ENCODE results near the gene ZNF613. TPM values are rescaled to one million over a fixed set of nuclear protein-coding genes. Genes with fewer than 3 reads are reported as not detected.
A peak's percentile ranks its signal among the peaks of the same experiment; 100 is the strongest.
"Not testable (repeated sequence)": the region's sequence is repeated elsewhere in the genome, so short reads cannot be mapped to it uniquely, and the experiment has no call there.

The ZNF613 gene
- total RNA-seq, 1 donor from 2014 or later, result 5.2 TPM

DNA sequence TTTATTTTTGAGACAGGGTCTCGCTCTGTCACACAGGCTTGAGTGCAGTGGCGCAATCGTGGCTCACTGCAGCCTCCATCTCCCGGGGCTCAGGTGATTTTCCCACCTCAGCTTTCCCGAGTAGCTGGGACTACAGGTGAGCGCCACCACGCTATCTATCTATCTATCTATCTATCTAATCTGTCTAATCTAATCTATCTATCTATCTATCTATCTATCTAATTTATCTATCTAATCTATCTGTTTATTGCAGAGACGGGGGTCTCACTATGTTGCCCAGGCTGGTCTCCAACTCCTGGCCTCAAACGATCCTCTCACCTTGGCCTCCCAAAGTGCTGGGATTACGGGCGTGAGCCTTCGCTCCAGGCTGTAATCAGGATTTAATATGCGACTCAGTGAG, 587 bp downstream of the ZNF613 start:
- Histone ChIP-seq H3K27me3 (ENCODE audit: control insufficient read depth in 3 of 3, insufficient read depth in 3 of 3, low read length in 3 of 3) (no peaks in the 10 kb centered on the region), H3K27ac (ENCODE audit: low read depth, low read length) (no peak overlapping the region), H3K4me1 (ENCODE audit: control insufficient read depth in 3 of 3, insufficient read depth in 3 of 3, low read length in 3 of 3) (peaks cover 8 to 15% (median 13%) of the 10 kb centered on the region in 3 donors), H3K4me3 (ENCODE audit: low read length in 3 of 3) (peak overlapping the region; percentile 84 to 100 (median 95)), H3K9me3 (ENCODE audit: control insufficient read depth in 3 of 3, low read length in 3 of 3) (peaks cover 2 to 15% (median 15%) of the 10 kb centered on the region in 3 donors), H3K36me3 (ENCODE audit: control insufficient read depth in 3 of 3, insufficient read depth in 3 of 3, low read length in 3 of 3) (peaks cover 21 to 25% (median 23%) of the 10 kb centered on the region in 3 donors), H3K9ac (ENCODE audit: low read depth in 1 of 3, low read length in 3 of 3) (peak overlapping the region; percentile 90 to 94 (median 93))

DNA sequence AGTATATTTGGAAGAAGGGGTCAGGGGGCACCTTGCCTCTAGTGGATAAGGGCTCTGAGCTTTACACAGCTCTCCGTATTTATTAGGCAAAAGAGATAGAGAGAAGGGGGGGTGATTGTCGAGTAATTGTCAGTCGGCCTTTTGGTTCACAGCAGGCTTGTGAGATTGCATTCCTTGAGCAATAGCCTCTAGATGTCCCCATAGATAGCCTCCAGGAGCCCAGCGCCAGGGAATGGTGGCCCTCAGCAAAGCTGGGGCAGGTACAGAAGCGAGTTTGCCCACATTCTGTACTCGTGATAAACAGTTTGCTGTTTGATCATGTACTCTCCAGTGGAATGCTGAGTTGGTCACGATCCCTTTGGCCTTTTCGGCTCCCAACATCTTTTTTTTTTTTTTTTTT, 4.6 kb downstream of the ZNF613 start:
- H3K9me3 ChIP-seq (ENCODE audit: control insufficient read depth in 3 of 3, low read length in 3 of 3), result peaks cover 3 to 16% (median 13%) of the 10 kb centered on the region in 3 donors
- no peak overlapping the region for H3K4me3 ChIP-seq (ENCODE audit: low read length in 3 of 3)
- peaks cover 46 to 58% (median 48%) of the 10 kb centered on the region in 3 donors for H3K36me3 ChIP-seq (ENCODE audit: control insufficient read depth in 3 of 3, insufficient read depth in 3 of 3, low read length in 3 of 3)
- H3K9ac ChIP-seq (ENCODE audit: low read depth in 1 of 3, low read length in 3 of 3), result no peak overlapping the region
- H3K4me1 ChIP-seq (ENCODE audit: control insufficient read depth in 3 of 3, insufficient read depth in 3 of 3, low read length in 3 of 3), result peaks cover 8 to 15% (median 9%) of the 10 kb centered on the region in 3 donors
- H3K27ac ChIP-seq (ENCODE audit: low read depth, low read length), result no peak overlapping the region
- no peaks in the 10 kb centered on the region for H3K27me3 ChIP-seq (ENCODE audit: control insufficient read depth in 3 of 3, insufficient read depth in 3 of 3, low read length in 3 of 3)

DNA sequence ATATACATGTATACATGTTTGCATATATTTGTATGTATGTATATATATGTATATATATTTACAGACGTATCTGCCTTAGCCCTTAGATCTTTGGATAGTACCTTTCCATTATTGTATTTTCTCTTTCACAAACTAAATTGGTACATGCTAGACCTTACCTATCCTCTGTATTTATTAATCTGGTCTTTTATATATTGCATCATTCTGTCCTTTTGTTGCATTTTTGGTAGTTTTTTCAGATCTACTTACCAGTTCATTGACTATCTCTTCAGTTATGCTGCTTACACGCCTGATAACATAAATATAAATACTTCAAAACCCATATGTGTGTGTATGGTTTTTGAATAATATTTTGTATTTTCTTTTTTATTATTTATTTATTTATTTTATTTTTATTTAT, 11.7 kb downstream of the ZNF613 start:
- Histone ChIP-seq H3K4me3 (ENCODE audit: low read length in 3 of 3) (no peak overlapping the region), H3K4me1 (ENCODE audit: control insufficient read depth in 3 of 3, insufficient read depth in 3 of 3, low read length in 3 of 3) (no peaks in the 10 kb centered on the region), H3K36me3 (ENCODE audit: control insufficient read depth in 3 of 3, insufficient read depth in 3 of 3, low read length in 3 of 3) (peaks cover 72 to 90% (median 89%) of the 10 kb centered on the region in 3 donors), H3K9me3 (ENCODE audit: control insufficient read depth in 3 of 3, low read length in 3 of 3) (peaks cover 19 to 48% (median 19%) of the 10 kb centered on the region in 3 donors), H3K27ac (ENCODE audit: low read depth, low read length) (no peak overlapping the region), H3K9ac (ENCODE audit: low read depth in 1 of 3, low read length in 3 of 3) (no peak overlapping the region), H3K27me3 (ENCODE audit: control insufficient read depth in 3 of 3, insufficient read depth in 3 of 3, low read length in 3 of 3) (no peaks in the 10 kb centered on the region)

DNA sequence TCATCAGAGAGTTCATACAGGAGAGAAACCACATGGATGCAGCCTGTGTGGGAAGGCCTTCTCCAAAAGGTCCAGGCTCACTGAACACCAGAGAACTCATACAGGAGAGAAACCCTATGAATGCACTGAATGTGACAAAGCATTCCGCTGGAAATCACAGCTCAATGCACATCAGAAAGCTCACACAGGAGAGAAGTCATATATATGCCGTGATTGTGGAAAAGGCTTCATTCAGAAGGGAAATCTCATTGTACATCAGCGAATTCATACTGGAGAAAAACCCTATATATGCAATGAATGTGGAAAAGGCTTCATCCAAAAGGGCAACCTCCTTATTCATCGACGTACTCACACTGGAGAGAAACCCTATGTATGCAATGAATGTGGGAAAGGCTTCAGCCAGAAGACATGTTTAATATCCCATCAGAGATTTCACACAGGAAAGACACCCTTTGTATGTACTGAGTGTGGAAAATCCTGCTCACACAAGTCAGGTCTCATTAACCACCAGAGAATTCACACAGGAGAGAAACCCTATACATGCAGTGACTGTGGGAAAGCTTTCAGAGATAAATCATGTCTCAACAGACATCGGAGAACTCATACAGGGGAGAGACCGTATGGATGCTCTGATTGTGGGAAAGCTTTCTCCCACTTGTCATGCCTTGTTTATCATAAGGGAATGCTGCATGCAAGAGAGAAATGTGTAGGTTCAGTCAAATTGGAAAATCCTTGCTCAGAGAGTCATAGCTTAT, 17.7 kb downstream of the ZNF613 start:
- Histone ChIP-seq H3K36me3 (ENCODE audit: control insufficient read depth in 3 of 3, insufficient read depth in 3 of 3, low read length in 3 of 3) (peaks cover 57 to 60% (median 59%) of the 10 kb centered on the region in 3 donors), H3K27ac (ENCODE audit: low read depth, low read length) (no peak overlapping the region), H3K9me3 (ENCODE audit: control insufficient read depth in 3 of 3, low read length in 3 of 3) (peaks cover 34 to 69% (median 52%) of the 10 kb centered on the region in 3 donors), H3K27me3 (ENCODE audit: control insufficient read depth in 3 of 3, insufficient read depth in 3 of 3, low read length in 3 of 3) (no peaks in the 10 kb centered on the region), H3K4me3 (ENCODE audit: low read length in 3 of 3) (peak overlapping the region in 1 of 3 donors; percentile 39), H3K9ac (ENCODE audit: low read depth in 1 of 3, low read length in 3 of 3) (no peak overlapping the region), H3K4me1 (ENCODE audit: control insufficient read depth in 3 of 3, insufficient read depth in 3 of 3, low read length in 3 of 3) (no peaks in the 10 kb centered on the region)

DNA sequence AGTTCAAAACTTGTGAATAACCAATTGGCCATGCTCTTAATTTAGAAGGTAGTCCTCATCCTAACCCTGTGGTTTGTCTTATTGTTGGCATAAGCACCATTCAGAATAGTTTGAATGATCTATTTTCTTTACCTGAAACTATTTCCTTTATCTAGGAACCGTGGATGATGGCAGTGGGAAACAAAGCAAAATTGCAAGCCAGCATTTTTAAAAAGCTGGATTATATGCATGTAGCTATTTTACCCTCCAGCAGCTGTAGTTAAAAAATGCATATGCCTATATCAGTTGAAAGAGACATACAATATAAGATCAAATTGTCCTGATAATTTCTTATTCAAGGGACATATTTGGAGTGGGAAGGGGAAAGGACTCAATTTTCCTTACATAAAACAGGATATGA, 19.3 kb downstream of the ZNF613 start:
- peaks cover 37 to 64% (median 51%) of the 10 kb centered on the region in 3 donors for H3K9me3 ChIP-seq (ENCODE audit: control insufficient read depth in 3 of 3, low read length in 3 of 3)
- H3K4me1 ChIP-seq (ENCODE audit: control insufficient read depth in 3 of 3, insufficient read depth in 3 of 3, low read length in 3 of 3), result no peaks in the 10 kb centered on the region
- H3K9ac ChIP-seq (ENCODE audit: low read depth in 1 of 3, low read length in 3 of 3), result no peak overlapping the region
- no peaks in the 10 kb centered on the region for H3K27me3 ChIP-seq (ENCODE audit: control insufficient read depth in 3 of 3, insufficient read depth in 3 of 3, low read length in 3 of 3)
- no peak overlapping the region for H3K4me3 ChIP-seq (ENCODE audit: low read length in 3 of 3)
- H3K36me3 ChIP-seq (ENCODE audit: control insufficient read depth in 3 of 3, insufficient read depth in 3 of 3, low read length in 3 of 3), result peaks cover 41 to 44% (median 43%) of the 10 kb centered on the region in 3 donors
- no peak overlapping the region for H3K27ac ChIP-seq (ENCODE audit: low read depth, low read length)

DNA sequence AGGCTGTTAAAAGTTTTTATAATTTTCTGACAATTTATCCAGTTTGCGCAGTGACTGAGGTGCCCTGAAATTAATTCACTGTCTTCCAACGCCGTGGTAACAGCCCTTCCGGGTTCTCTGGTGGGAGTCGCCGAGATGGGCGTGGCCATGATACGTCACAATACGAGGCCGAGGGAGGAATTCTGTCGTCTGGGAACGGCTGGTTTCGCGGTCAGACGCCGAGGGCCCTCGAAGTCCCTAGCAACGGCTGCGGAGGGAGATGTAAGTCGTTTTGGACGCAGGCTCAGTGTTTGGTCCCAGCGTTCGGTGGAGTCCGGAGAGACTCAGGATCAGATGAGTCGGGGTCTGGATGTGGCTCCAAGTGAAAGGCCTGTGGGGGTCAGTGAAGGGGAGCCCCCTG, 21.7 kb downstream of the ZNF613 start:
- peak overlapping the region in 1 of 3 donors; percentile 19 for H3K4me3 ChIP-seq (ENCODE audit: low read length in 3 of 3)
- H3K27me3 ChIP-seq (ENCODE audit: control insufficient read depth in 3 of 3, insufficient read depth in 3 of 3, low read length in 3 of 3), result no peaks in the 10 kb centered on the region
- peaks cover 30 to 55% (median 44%) of the 10 kb centered on the region in 3 donors for H3K9me3 ChIP-seq (ENCODE audit: control insufficient read depth in 3 of 3, low read length in 3 of 3)
- H3K4me1 ChIP-seq (ENCODE audit: control insufficient read depth in 3 of 3, insufficient read depth in 3 of 3, low read length in 3 of 3), result no peaks in the 10 kb centered on the region
- no peak overlapping the region for H3K27ac ChIP-seq (ENCODE audit: low read depth, low read length)
- H3K9ac ChIP-seq (ENCODE audit: low read depth in 1 of 3, low read length in 3 of 3), result no peak overlapping the region
- peaks cover 18 to 22% (median 19%) of the 10 kb centered on the region in 3 donors for H3K36me3 ChIP-seq (ENCODE audit: control insufficient read depth in 3 of 3, insufficient read depth in 3 of 3, low read length in 3 of 3)

DNA sequence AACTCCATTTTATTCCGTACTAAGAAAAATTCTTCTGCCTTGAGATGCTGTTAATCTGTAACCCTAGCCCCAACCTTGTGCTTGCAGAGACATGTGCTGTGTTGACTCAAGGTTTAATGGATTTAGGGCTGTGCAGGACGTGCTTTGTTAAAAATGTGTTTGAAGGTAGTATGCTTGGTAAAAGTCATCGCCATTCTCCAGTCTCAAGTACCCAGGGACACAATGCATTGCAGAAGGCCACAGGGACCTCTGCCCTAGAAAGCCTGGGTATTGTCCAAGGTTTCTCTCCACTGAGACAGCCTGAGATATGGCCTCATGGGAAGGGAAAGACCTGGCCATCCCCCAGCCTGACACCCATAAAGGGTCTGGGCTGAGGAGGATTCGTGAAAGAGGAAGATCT, 30.6 kb downstream of the ZNF613 start:
- peaks cover 5 to 19% (median 11%) of the 10 kb centered on the region in 3 donors for H3K9me3 ChIP-seq (ENCODE audit: control insufficient read depth in 3 of 3, low read length in 3 of 3)

DNA sequence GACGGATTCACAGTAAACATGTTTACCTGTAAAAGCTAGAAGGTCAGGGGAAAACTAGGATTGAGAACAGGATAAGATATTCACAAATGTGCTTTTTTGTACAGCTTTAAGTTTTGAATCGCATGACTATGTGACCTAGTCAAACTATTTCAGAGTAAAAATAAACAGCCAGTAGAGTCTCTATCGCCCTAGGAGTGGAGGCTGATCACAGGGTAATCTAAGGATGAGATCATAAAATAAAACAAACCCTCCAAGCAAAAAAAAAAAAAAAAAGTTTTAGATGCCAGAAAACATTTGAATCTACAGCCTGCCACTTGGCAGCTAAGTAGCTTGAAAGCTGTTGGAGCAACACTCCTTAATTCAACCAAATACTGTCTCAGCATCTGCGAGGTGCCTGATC, 32.5 kb downstream of the ZNF613 start:
- Histone ChIP-seq H3K27ac (ENCODE audit: low read depth, low read length) (no peak overlapping the region), H3K4me1 (ENCODE audit: control insufficient read depth in 3 of 3, insufficient read depth in 3 of 3, low read length in 3 of 3) (no peaks in the 10 kb centered on the region), H3K27me3 (ENCODE audit: control insufficient read depth in 3 of 3, insufficient read depth in 3 of 3, low read length in 3 of 3) (no peaks in the 10 kb centered on the region), H3K9me3 (ENCODE audit: control insufficient read depth in 3 of 3, low read length in 3 of 3) (peaks cover 7 to 28% (median 10%) of the 10 kb centered on the region in 3 donors), H3K36me3 (ENCODE audit: control insufficient read depth in 3 of 3, insufficient read depth in 3 of 3, low read length in 3 of 3) (peaks cover 10 to 15% (median 15%) of the 10 kb centered on the region in 3 donors), H3K4me3 (ENCODE audit: low read length in 3 of 3) (no peak overlapping the region), H3K9ac (ENCODE audit: low read depth in 1 of 3, low read length in 3 of 3) (no peak overlapping the region)

More for the DNA sequence above, 30.6 kb downstream of the ZNF613 start:
- not testable (repeated sequence) for H3K9ac ChIP-seq (ENCODE audit: low read depth in 1 of 3, low read length in 3 of 3); H3K4me3 ChIP-seq (ENCODE audit: low read length in 3 of 3); H3K27me3 ChIP-seq (ENCODE audit: control insufficient read depth in 3 of 3, insufficient read depth in 3 of 3, low read length in 3 of 3); H3K27ac ChIP-seq (ENCODE audit: low read depth, low read length); H3K4me1 ChIP-seq (ENCODE audit: control insufficient read depth in 3 of 3, insufficient read depth in 3 of 3, low read length in 3 of 3)
- H3K36me3 ChIP-seq (ENCODE audit: control insufficient read depth in 3 of 3, insufficient read depth in 3 of 3, low read length in 3 of 3), result peaks cover 2 to 10% (median 4%) of the 10 kb centered on the region in 3 donors

DNA sequence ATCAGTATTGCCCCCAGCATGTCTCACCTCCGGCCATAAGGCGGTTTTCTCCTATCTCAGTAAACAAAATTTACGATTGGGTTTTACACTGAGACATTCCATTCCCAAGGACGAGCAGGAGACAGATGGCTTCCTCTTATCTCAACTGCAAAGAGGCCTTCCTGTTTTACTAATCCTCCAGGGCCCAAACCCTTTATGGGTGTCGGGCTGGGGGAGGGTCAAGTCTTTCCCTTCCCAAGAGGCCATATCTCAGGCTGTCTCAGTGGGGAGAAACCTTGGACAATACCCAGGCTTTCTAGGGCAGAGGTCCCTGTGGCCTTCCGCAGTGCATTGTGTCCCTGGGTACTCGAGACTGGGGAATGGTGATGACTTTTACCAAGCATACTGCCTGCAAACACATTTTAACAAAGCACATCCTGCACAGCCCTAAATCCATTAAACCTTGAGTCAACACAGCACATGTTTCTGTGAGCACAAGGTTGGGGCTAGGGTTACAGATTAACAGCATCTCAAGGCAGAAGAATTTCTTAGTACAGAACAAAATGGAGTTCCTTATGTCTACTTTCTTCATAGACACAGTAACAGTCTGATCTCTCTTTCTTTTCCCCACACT, 33.5 kb downstream of the ZNF613 start:
- peaks cover 20 to 25% (median 24%) of the 10 kb centered on the region in 3 donors for H3K36me3 ChIP-seq (ENCODE audit: control insufficient read depth in 3 of 3, insufficient read depth in 3 of 3, low read length in 3 of 3)
- not testable (repeated sequence) for H3K9ac ChIP-seq (ENCODE audit: low read depth in 1 of 3, low read length in 3 of 3); H3K27me3 ChIP-seq (ENCODE audit: control insufficient read depth in 3 of 3, insufficient read depth in 3 of 3, low read length in 3 of 3); H3K27ac ChIP-seq (ENCODE audit: low read depth, low read length); H3K4me3 ChIP-seq (ENCODE audit: low read length in 3 of 3); H3K4me1 ChIP-seq (ENCODE audit: control insufficient read depth in 3 of 3, insufficient read depth in 3 of 3, low read length in 3 of 3)
- peaks cover 12 to 34% (median 19%) of the 10 kb centered on the region in 3 donors for H3K9me3 ChIP-seq (ENCODE audit: control insufficient read depth in 3 of 3, low read length in 3 of 3)

DNA sequence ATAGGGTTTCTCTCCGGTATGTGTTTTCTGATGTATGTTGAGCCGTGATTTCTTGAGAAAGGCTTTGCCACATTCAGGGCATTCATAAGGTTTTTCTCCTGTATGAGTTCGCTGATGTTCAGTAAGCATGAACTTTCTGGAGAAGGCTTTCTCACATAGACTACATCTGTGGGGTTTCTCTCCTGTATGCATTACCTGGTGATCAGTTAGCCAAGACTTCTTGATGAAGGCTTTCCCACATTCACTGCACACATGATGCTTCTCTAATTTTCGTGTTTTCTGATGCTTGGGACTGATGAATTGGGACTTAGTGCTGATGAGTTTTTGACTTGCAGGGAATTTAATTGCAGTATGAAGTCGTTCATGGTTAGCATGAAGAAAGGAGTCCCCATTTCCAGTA, 38.3 kb downstream of the ZNF613 start:
- Histone ChIP-seq H3K9ac (ENCODE audit: low read depth in 1 of 3, low read length in 3 of 3) (no peak overlapping the region), H3K27ac (ENCODE audit: low read depth, low read length) (no peak overlapping the region), H3K4me3 (ENCODE audit: low read length in 3 of 3) (peak overlapping the region in 1 of 3 donors; percentile 18), H3K27me3 (ENCODE audit: control insufficient read depth in 3 of 3, insufficient read depth in 3 of 3, low read length in 3 of 3) (no peaks in the 10 kb centered on the region), H3K4me1 (ENCODE audit: control insufficient read depth in 3 of 3, insufficient read depth in 3 of 3, low read length in 3 of 3) (no peaks in the 10 kb centered on the region), H3K9me3 (ENCODE audit: control insufficient read depth in 3 of 3, low read length in 3 of 3) (peaks cover 25 to 59% (median 31%) of the 10 kb centered on the region in 3 donors), H3K36me3 (ENCODE audit: control insufficient read depth in 3 of 3, insufficient read depth in 3 of 3, low read length in 3 of 3) (peaks cover 60 to 68% (median 66%) of the 10 kb centered on the region in 3 donors)

Measured in skeletal muscle tissue (tissue), 4 donors.